Measurements from ENCODE around the gene AIG1. TPM values are rescaled to one million over a fixed set of nuclear protein-coding genes. Genes with fewer than 3 reads are reported as not detected.

AIG1 gene
- total RNA-seq, 1 donor from 2014 or later = 29.6 TPM

GRCh38 chr6:143369971-143370370 lies 309.3 kb downstream of the AIG1 start:
- no peak overlapping the region for H3K4me3 ChIP-seq
- H3K36me3 ChIP-seq = no peaks in the 10 kb centered on the region
- H3K4me1 ChIP-seq = no peaks in the 10 kb centered on the region
- no peaks in the 10 kb centered on the region for H3K9me3 ChIP-seq
- intact Hi-C loops (cut with DNase I) = no loop called here
- TF ChIP-seq CTCF (IDR thresholded peaks at IDR 0.05) = no peak
- no peak for DNase-seq
- ATAC-seq = no peak
- H3K27ac ChIP-seq = no peak overlapping the region
- no peaks in the 10 kb centered on the region for H3K27me3 ChIP-seq (ENCODE audit: low read depth)

- intact Hi-C loops (cut with DNase I) = no loop called here
Observed at GRCh38 chr6:143370812-143371370, 310.2 kb downstream of the AIG1 start.

GRCh38 chr6:143372199-143372882 lies 311.7 kb downstream of the AIG1 start:
- H3K27ac ChIP-seq = no peak overlapping the region
- no peaks in the 10 kb centered on the region for H3K4me1 ChIP-seq
- TF ChIP-seq CTCF (IDR thresholded peaks at IDR 0.05) = no peak
- H3K4me3 ChIP-seq = no peak overlapping the region
- H3K27me3 ChIP-seq (ENCODE audit: low read depth) = no peaks in the 10 kb centered on the region
- DNase-seq (no peak), ATAC-seq (no peak)
- no peaks in the 10 kb centered on the region for H3K36me3 ChIP-seq
- intact Hi-C loops (cut with DNase I) = no loop called here
- no peaks in the 10 kb centered on the region for H3K9me3 ChIP-seq

More at GRCh38 chr6:143370812-143371370, 310.2 kb downstream of the AIG1 start:
- Histone ChIP-seq H3K4me3 (no peak overlapping the region), H3K36me3 (no peaks in the 10 kb centered on the region), H3K9me3 (no peaks in the 10 kb centered on the region), H3K4me1 (no peaks in the 10 kb centered on the region), H3K27ac (no peak overlapping the region), H3K27me3 (ENCODE audit: low read depth) (no peaks in the 10 kb centered on the region)
- no peak for TF ChIP-seq CTCF (IDR thresholded peaks at IDR 0.05)
- no peak for ATAC-seq
- no peak for DNase-seq

GRCh38 chr6:143374014-143374413 lies 313.3 kb downstream of the AIG1 start:
- no peak overlapping the region for H3K4me3 ChIP-seq
- no peaks in the 10 kb centered on the region for H3K4me1 ChIP-seq
- H3K27ac ChIP-seq = no peak overlapping the region
- no peaks in the 10 kb centered on the region for H3K36me3 ChIP-seq
- ATAC-seq (no peak), DNase-seq (no peak)
- no peak for TF ChIP-seq CTCF (IDR thresholded peaks at IDR 0.05)
- H3K27me3 ChIP-seq (ENCODE audit: low read depth) = no peaks in the 10 kb centered on the region
- H3K9me3 ChIP-seq = no peaks in the 10 kb centered on the region
- intact Hi-C loops (cut with DNase I) = no loop called here

- Histone ChIP-seq H3K4me3 (no peak overlapping the region), H3K4me1 (no peaks in the 10 kb centered on the region), H3K27me3 (ENCODE audit: low read depth) (no peaks in the 10 kb centered on the region), H3K27ac (no peak overlapping the region), H3K9me3 (no peaks in the 10 kb centered on the region), H3K36me3 (no peaks in the 10 kb centered on the region)
- intact Hi-C loops (cut with DNase I) = no loop called here
- ATAC-seq (no peak), DNase-seq (no peak)
- TF ChIP-seq CTCF (IDR thresholded peaks at IDR 0.05) = no peak
Observed at GRCh38 chr6:143375022-143375585, 314.4 kb downstream of the AIG1 start.

All from lower lobe of right lung (tissue), 2 donors.